ENCODE data around the gene RCOR1. TPM values are rescaled to one million over a fixed set of nuclear protein-coding genes. Genes with fewer than 3 reads are reported as not detected.
"Not testable (repeated sequence)": the region's sequence is repeated elsewhere in the genome, so short reads cannot be mapped to it uniquely, and the experiment has no call there.

Gene RCOR1
- total and polyA plus RNA-seq, 2 experiments from 2014 or later = 9.9 to 30.2 TPM

DNA sequence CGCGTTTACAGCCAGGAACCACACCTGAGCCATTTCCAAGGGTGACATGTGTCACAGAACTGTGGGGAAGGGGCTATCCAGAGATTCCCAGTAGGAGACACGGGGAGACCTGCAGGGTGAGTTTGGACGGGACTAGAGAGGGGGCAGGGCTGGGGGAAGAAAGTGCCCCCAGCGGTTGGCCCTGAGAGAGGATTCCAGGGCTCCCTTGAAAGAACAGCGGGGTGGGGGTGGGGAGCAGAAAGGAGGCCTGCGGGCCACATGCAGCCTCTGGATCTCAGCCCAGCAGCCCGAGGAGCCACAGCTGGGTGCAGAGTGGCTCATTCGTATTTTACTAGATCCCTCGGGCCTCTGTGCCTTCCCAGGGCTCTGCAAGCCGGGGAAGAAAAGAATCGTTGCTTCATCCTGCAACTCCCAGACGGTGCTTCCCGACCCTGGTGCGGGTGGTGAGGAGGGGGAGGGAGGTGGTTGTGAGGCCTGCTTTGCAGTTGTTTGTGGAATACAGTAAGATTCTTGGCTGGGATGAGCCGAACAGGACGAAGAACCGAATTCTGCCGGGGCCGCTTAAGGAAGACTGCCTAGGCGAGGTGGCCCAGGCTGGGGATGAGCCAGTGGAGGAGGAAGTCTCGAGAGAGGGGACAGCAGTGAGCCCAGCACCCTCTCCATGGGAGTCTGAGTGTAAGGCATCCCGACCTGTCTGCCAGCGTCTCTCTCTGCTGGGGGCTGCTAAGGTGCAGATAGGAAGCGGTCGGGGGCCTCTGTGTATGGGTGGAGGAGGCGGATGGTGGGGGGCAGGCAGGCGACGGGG lies 46.8 kb upstream of the RCOR1 start:
- H3K9me3 ChIP-seq (ENCODE audit: low read depth) = no peaks in the 10 kb centered on the region
- H3K79me2 ChIP-seq = peaks cover 3% of the 10 kb centered on the region
- no peaks in the 10 kb centered on the region for H3K9me2 ChIP-seq (replicated peaks; ENCODE audit: insufficient read depth)
- H4K20me1 ChIP-seq (ENCODE audit: insufficient read depth, poor library complexity, severe bottlenecking) = no peaks in the 10 kb centered on the region
- H3K4me3 ChIP-seq = no peak overlapping the region
- H3K36me3 ChIP-seq (replicated peaks; ENCODE audit: insufficient read depth, low read depth) = no peaks in the 10 kb centered on the region
- peak overlapping the region; percentile 41 for H2AFZ ChIP-seq
- TF ChIP-seq CTCF (IDR thresholded peaks at IDR 0.05; ENCODE audit: poor library complexity) (peak; percentile 18), EZH2 (IDR thresholded peaks at IDR 0.05; ENCODE audit: borderline replicate concordance) (no peak), EZH2phosphoT487 (IDR thresholded peaks at IDR 0.05; ENCODE audit: low read depth, severe bottlenecking, unreplicated experiment) (no peak)
- peaks cover 44% of the 10 kb centered on the region for H3K4me1 ChIP-seq (ENCODE audit: insufficient read depth)
- peak; percentile 72 for DNase-seq (ENCODE audit: low spot score)
- H3K27ac ChIP-seq = peak overlapping the region; percentile 97
- H3K27me3 ChIP-seq = no peaks in the 10 kb centered on the region
- WGBS (ENCODE audit: low lambda C conversion rate, missing lambda C conversion rate) = 38% methylated on average over 26 of the region's 29 CpGs
- peak overlapping the region; percentile 73 for H3K4me2 ChIP-seq

GRCh38 chr14:102548616-102549240 lies 43.7 kb upstream of the RCOR1 start:
- H3K4me2 ChIP-seq = peak overlapping the region; percentile 30
- H3K4me3 ChIP-seq = no peak overlapping the region
- no peaks in the 10 kb centered on the region for H3K27me3 ChIP-seq
- DNase-seq (ENCODE audit: low spot score) = peak; percentile 6
- WGBS (ENCODE audit: low lambda C conversion rate, missing lambda C conversion rate) = 43% methylated on average over 3 of the region's 3 CpGs
- no peaks in the 10 kb centered on the region for H3K9me3 ChIP-seq (ENCODE audit: low read depth)
- no peaks in the 10 kb centered on the region for H3K36me3 ChIP-seq (replicated peaks; ENCODE audit: insufficient read depth, low read depth)
- no peak for TF ChIP-seq CTCF (IDR thresholded peaks at IDR 0.05; ENCODE audit: poor library complexity)
- no peak for TF ChIP-seq EZH2 (IDR thresholded peaks at IDR 0.05; ENCODE audit: borderline replicate concordance)
- no peak for TF ChIP-seq EZH2phosphoT487 (IDR thresholded peaks at IDR 0.05; ENCODE audit: low read depth, severe bottlenecking, unreplicated experiment)
- no peaks in the 10 kb centered on the region for H4K20me1 ChIP-seq (ENCODE audit: insufficient read depth, poor library complexity, severe bottlenecking)
- H2AFZ ChIP-seq = no peak overlapping the region
- peaks cover 3% of the 10 kb centered on the region for H3K79me2 ChIP-seq
- peak overlapping the region; percentile 97 for H3K27ac ChIP-seq
- peaks cover 64% of the 10 kb centered on the region for H3K4me1 ChIP-seq (ENCODE audit: insufficient read depth)
- H3K9me2 ChIP-seq (replicated peaks; ENCODE audit: insufficient read depth) = no peaks in the 10 kb centered on the region

- H3K9me2 ChIP-seq (replicated peaks; ENCODE audit: insufficient read depth); H3K4me3 ChIP-seq; H3K36me3 ChIP-seq (replicated peaks; ENCODE audit: insufficient read depth, low read depth); H3K79me2 ChIP-seq; H4K20me1 ChIP-seq (ENCODE audit: insufficient read depth, poor library complexity, severe bottlenecking); H3K9me3 ChIP-seq (ENCODE audit: low read depth); DNase-seq (ENCODE audit: low spot score); H2AFZ ChIP-seq; H3K27me3 ChIP-seq; H3K4me2 ChIP-seq: not testable (repeated sequence)
- Histone ChIP-seq H3K27ac (peak overlapping the region; percentile 79), H3K4me1 (ENCODE audit: insufficient read depth) (peaks cover 48% of the 10 kb centered on the region)
- 54% methylated on average over 3 of the region's 3 CpGs for WGBS (ENCODE audit: low lambda C conversion rate, missing lambda C conversion rate)
These were observed 41.5 kb upstream of the RCOR1 start for GRCh38 chr14:102550927-102551401.

Data from hepatocyte (in vitro differentiated cells).